Cardiac muscle cell (in vitro differentiated cells and primary cell): ENCODE measurements around the gene ISOC2. TPM values are rescaled to one million over a fixed set of nuclear protein-coding genes. Genes with fewer than 3 reads are reported as not detected.

Experiments used
- DNase-seq, 2 donors: peaks; one replicate each; pipeline versions ENCODE4 v3.0.0 to v3.0.0-alpha.2; 2010 to 2017; ENCODE audit warnings: low read depth in 1 of 2, low spot score in 1 of 2
- H3K27ac ChIP-seq: fragments of 200-600 bp; sonication (generic); 2 replicates; pipeline ENCODE4 v1.5.1; 2016
- H3K27me3 ChIP-seq: fragments of 200-600 bp; sonication (generic); 2 replicates; pipeline ENCODE4 v1.6.0; 2016; ENCODE audit warnings: control low read depth
- H3K36me3 ChIP-seq: fragments of 200-600 bp; sonication (generic); 2 replicates; pipeline ENCODE4 v1.5.1; 2016; ENCODE audit warnings: control low read depth
- H3K4me1 ChIP-seq: fragments of 200-600 bp; sonication (generic); 2 replicates; pipeline ENCODE4 v1.8.1; 2017; ENCODE audit warnings: low read depth, mild to moderate bottlenecking, mixed run types
- H3K4me3 ChIP-seq: fragments of 200-600 bp; sonication (generic); 2 replicates; pipeline ENCODE4 v1.5.1; 2016; ENCODE audit warnings: mild to moderate bottlenecking
- H3K9me3 ChIP-seq: fragments of 200-600 bp; sonication (generic); 2 replicates; pipeline ENCODE4 v1.5.1; 2017; ENCODE audit warnings: low read depth, mild to moderate bottlenecking, control low read depth
- CTCF ChIP-seq: IDR thresholded peaks from 2 replicates; pipeline ENCODE4 v1.5.1; 2012; ENCODE audit warnings: low read depth, mild to moderate bottlenecking, low read length
- polyA plus RNA-seq: library from polyadenylated mRNA; unstranded; fragments of >200 nt; fragmentation: Nextera tagmentation; extraction: Ambion mirVana; gene quantifications from 2 replicates; pipeline ENCODE4 v1.2.1, GENCODE V29; 2016
- total RNA-seq: library from RNA; depleted of rRNA; stranded (reverse); fragments of >200 nt; gene quantifications from 2 replicates; pipeline ENCODE4 v1.2.3, GENCODE V29; 2016

The ISOC2 gene
- total and polyA plus RNA-seq, 2 experiments from 2014 or later: 89.7 to 99.4 TPM

GRCh38 chr19:55481148-55481793, 19.8 kb upstream of the ISOC2 start:
- Histone ChIP-seq H3K27ac (no peak overlapping the region), H3K4me3 (no peak overlapping the region), H3K9me3 (no peaks in the 10 kb centered on the region), H3K36me3 (peaks cover 2% of the 10 kb centered on the region), H3K4me1 (peaks cover 3% of the 10 kb centered on the region), H3K27me3 (no peaks in the 10 kb centered on the region)
- no peak for DNase-seq
- no peak for TF ChIP-seq CTCF

GRCh38 chr19:55479451-55480230, 18.2 kb upstream of the ISOC2 start:
- Histone ChIP-seq H3K27me3 (no peaks in the 10 kb centered on the region), H3K4me3 (no peak overlapping the region), H3K9me3 (no peaks in the 10 kb centered on the region), H3K27ac (peak overlapping the region; percentile 60), H3K36me3 (peaks cover 2% of the 10 kb centered on the region), H3K4me1 (peaks cover 3% of the 10 kb centered on the region)
- no peak for TF ChIP-seq CTCF
- DNase-seq: no peak

- DNase-seq: no peak
- TF ChIP-seq CTCF: no peak
Observed at GRCh38 chr19:55479045-55479444, 17.6 kb upstream of the ISOC2 start.

GRCh38 chr19:55478364-55478763, 16.9 kb upstream of the ISOC2 start:
- H3K4me3 ChIP-seq: no peak overlapping the region
- TF ChIP-seq CTCF: no peak
- H3K27ac ChIP-seq: peak overlapping the region; percentile 60
- H3K4me1 ChIP-seq: peaks cover 3% of the 10 kb centered on the region
- DNase-seq: no peak
- H3K9me3 ChIP-seq: no peaks in the 10 kb centered on the region
- H3K27me3 ChIP-seq: no peaks in the 10 kb centered on the region
- peaks cover 2% of the 10 kb centered on the region for H3K36me3 ChIP-seq

More at GRCh38 chr19:55479045-55479444, 17.6 kb upstream of the ISOC2 start:
- Histone ChIP-seq H3K27me3 (no peaks in the 10 kb centered on the region), H3K36me3 (peaks cover 2% of the 10 kb centered on the region), H3K4me3 (no peak overlapping the region), H3K27ac (peak overlapping the region; percentile 60), H3K4me1 (peaks cover 3% of the 10 kb centered on the region), H3K9me3 (no peaks in the 10 kb centered on the region)

GRCh38 chr19:55477905-55478304, 16.5 kb upstream of the ISOC2 start:
- Histone ChIP-seq H3K27me3 (no peaks in the 10 kb centered on the region), H3K4me3 (no peak overlapping the region)
- DNase-seq: no peak

More at GRCh38 chr19:55477905-55478304, 16.5 kb upstream of the ISOC2 start:
- Histone ChIP-seq H3K4me1 (peaks cover 3% of the 10 kb centered on the region), H3K9me3 (no peaks in the 10 kb centered on the region), H3K27ac (no peak overlapping the region), H3K36me3 (peaks cover 2% of the 10 kb centered on the region)
- TF ChIP-seq CTCF: no peak
